AG20443 (cell line): ENCODE measurements around the gene SIPA1.
"Not testable (repeated sequence)": the region's sequence is repeated elsewhere in the genome, so short reads cannot be mapped to it uniquely, and the experiment has no call there.

Source experiments
- DNase-seq: peaks from one replicate; pipeline ENCODE4 v3.0.0; 2012; ENCODE audit warnings: low spot score, mixed read lengths

Gene SIPA1

DNA sequence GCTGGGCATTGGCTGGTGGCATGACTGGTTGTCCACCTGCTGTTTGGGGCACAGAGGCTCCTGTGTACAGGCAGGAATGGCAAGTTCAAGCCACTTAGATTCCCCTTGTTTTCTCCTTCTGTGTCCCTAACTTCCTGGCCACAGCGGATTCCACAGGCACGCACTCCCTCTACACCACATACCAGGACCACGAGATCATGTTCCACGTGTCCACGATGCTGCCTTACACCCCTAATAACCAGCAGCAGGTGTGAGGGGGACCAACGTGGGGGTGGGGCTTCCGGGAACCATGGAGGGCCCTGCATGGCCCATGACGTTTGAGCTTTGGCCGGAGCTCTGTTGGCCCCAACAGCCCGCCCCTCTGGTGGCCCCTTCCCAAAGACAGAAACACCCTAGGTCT lies 7.8 kb downstream of the SIPA1 start:
- no peak for DNase-seq

DNA sequence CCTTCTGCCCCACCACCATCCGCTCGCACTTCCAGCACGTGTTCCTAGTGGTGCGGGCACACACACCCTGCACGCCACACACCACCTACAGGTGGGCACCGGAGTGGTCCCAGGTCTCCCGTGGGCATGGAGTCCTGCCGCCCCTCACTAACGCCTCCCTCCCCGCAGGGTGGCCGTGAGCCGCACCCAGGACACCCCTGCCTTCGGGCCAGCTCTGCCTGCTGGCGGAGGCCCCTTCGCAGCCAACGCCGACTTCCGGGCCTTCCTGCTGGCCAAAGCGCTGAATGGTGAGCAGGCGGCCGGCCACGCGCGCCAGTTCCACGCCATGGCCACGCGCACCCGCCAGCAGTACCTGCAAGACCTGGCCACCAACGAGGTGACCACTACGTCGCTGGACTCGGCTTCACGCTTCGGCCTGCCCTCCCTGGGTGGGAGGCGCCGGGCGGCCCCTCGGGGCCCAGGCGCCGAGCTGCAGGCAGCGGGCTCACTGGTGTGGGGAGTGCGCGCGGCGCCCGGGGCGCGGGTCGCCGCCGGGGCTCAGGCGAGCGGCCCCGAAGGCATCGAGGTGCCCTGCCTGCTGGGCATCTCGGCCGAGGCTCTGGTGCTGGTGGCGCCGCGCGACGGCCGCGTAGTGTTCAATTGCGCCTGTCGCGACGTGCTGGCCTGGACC lies 8.5 kb downstream of the SIPA1 start:
- DNase-seq, result no peak

- peak; percentile 69 for DNase-seq
Observed at GRCh38 chr11:65646958-65647701, 9.2 kb downstream of the SIPA1 start.

DNA sequence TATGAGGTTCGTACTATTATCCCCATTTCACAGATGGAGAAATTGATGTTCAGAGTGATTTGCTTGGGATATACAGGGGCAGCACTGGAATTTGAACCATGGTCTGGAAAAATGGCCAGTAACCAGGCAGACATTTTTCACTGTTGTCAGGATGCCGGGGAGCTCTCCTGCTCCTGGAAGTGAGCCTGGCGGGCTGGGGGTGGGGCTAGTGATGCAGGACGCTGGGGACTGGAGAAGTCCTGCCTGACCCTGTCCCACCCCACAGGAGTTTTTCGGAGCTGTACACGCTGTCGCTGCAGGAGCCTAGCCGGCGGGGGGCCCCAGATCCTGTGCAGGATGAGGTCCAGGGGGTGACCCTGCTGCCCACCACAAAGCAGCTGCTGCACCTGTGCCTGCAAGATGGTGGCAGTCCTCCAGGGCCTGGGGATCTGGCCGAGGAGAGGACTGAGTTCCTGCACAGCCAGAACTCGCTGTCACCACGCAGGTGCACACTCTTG lies 11.1 kb downstream of the SIPA1 start:
- no peak for DNase-seq

DNA sequence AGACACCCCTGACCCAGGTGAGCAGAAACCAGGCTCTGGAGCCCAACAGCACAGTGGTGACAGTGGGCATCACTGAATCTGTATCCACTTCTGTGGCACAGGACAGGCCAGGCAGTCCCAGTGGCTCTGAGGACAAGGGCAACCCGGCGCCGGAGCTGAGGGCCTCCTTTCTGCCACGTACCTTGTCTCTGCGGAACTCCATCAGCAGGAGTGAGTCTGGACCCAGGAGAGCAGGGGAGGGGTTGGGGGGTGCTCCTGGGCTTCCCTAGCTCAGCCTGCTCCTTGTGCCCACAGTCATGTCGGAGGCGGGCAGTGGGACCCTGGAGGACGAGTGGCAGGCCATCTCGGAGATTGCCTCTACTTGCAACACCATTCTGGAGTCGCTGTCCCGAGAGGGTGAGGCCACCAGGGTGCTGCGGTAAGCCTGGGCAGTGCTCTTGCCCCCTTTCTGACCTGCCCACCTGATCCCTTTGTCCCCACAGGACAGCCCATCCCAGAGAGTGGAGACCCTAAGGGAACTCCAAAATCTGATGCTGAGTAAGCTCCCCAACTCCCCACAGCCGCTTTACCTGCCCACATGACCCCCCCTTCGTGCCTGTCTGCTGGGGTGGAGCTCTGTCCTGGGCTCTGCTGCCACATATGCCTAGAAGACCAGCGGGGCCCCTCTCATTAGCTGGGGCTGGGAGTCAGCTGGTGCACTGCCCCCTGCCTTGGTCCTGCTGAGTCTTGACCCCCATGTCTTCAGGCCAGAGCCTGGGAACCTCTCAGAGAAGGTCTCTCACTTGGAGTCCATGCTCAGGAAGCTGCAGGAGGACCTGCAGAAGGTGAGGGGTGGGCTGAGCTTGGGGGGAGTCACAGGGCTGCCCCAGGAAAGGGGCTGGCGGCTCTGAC lies 12.0 kb downstream of the SIPA1 start:
- DNase-seq, result no peak

DNA sequence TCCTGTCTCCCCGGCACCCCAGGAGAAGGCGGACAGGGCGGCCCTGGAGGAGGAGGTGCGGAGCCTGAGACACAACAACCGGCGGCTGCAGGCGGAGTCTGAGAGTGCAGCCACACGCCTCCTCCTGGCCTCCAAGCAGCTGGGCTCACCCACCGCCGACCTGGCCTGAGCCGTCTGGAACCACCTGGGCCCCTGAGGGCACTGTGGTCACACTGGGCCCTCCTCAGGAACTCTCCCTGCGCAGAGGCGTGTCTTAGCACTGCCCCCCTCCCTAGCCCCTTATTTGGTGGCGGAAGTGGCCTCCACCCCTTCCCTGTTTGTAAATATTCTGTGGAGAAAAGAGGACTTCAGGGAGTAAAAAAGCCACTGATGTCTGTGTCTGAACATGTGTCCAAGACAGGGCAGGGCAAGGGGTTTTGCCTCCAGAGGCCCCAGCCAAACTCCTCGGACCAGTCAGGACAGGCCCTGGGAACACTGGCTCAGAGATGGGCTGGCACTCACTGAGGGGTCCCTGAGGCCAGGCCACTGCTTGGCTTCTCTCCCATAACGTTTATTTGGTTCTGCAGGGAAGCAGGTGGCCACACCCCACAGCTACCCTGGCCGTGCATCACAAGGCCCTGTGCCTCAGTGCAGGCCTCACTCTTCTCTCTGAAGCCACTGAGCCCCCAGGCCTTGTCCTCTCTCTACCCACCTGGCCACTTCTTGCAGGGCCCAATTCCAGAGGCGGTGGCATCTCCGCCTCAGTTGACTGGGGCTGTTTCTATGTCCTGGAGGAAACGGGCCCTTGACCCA lies 12.8 kb downstream of the SIPA1 start:
- DNase-seq, result no peak

- DNase-seq, result no peak
Observed at GRCh38 chr11:65651339-65651588, 13.4 kb downstream of the SIPA1 start.

DNA sequence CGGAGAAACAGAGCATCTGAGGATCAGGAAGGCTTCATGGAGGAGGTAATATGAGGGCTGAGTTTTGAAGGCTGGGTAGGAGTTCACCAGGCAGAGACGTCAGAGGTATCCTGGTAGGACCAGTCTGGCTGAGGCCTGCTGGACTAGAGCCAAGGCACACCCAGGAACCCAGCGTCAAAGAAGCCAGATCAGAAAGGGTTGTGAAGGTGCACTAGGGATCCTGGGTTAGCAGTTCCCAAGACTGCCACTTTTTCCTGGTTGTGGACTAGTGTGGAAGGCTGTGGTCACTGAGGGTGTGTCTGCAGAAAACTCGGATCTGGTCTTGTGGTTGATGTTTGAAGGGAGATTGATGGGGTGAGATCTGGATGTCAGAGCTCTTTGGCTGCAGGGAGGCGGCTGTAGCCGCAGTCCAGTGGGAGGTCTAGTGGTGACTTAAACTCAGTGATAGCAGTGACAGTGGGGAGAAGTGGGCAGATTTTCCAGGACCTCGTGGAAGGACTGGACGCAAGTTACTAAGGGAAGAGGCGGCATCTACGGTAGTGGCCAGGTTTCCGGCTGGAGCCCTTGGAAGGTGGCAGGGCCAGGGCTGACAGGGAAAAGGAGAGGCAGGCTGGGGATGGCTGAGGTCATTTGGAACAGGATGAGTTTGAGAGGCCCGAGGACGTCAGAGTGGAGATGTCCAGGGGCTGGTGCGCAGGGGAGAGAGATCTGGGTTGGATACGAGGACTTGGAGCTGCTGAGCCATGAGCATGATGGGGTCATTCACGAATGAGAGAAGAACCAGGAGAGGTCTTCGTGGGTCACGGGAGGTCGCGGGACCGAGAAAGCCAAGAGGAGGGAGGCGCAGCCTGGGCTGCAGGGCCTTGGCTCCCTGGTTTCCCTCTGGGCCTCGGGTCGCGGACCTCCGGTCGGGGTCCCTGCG lies 13.9 kb downstream of the SIPA1 start:
- peak; percentile 36 for DNase-seq

GRCh38 chr11:65652511-65653228 lies 14.8 kb downstream of the SIPA1 start:
- peak; percentile 100 for DNase-seq

DNA sequence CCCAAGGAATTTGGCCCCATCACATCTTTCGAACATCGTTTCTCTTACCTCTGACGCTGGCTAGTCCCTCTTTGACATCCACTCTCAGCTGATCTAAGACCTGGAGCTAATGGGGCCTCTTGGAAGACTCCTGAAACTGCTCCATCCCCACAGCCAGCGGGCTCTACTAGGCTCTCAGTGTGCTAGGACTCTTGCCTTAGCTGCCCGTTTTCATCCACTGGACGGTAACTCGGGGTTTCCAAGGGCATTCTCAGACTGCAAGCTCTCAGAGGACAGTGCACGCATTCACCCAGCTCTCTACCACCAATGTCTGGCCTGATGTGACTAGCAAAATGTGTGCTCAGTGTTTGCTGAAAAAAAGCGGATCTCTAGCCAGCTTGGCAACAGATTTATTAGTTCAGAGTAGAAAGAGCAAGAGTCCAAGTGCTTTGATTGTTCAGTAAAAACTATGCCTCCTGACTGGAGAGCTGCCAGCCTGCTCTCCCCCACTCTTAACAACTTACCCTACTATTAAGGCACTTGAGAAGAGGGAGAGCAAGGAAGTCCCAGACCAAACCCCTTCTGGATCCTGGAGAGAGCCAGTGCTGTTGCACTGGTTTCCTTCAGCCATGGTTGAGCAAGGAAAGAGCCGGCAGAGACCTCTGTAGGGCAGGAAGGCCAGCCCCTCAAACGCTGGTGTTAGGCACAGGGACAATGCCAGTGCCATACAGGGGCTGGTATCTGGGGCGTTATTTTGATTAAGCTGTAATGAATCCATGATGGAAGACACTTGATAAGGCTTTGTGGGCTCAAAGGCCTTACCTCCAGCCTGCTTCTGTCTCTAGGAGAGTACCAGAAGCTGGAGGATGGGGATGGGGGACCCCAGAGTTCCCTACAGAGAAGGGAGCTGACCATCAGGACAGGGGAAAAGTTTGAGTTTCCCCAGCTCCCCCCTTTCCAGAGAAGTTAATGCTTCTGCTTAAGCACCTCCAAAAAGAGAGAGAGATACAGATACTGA lies 15.6 kb downstream of the SIPA1 start:
- DNase-seq, result no peak

GRCh38 chr11:65654375-65655349 lies 16.8 kb downstream of the SIPA1 start:
- DNase-seq, result no peak

DNA sequence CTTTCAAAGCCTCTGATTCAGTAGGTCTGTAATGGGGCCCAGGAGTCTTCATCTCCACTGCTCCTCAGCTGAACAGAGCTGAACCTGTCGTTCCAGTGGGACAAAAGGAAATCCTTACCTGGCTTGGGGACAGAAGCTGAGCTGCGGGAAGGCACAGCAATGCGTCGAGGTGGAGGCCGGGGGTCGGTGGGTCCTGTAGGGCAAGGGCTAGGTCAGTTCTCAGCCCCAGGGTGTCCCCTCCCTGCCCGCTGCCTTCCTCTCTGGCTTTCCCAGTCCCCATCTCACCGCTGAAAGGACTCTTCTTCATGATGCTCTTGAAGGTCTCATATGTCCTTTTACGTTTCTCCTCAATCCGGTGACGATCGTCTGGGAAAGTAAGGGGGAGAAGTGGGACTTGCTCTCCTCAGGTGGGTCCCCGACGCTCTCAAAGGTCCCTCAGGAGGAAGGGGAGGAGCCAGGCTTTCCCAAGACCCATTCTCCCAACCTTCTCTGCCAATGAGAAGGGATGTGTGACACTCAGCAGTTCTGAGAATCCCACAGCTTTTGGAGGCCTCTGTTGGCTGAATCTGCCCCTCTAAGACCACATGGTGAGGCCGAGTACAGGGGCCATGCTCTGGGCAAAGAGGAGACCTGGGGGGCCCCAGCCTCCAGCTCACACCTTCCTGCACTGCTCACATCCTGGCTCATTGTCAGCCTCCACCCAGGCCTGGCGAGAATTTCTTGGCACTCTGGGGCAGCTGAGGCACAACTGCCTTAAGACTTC lies 17.9 kb downstream of the SIPA1 start:
- DNase-seq, result no peak

GRCh38 chr11:65657426-65657825 lies 19.5 kb downstream of the SIPA1 start:
- no peak for DNase-seq

DNA sequence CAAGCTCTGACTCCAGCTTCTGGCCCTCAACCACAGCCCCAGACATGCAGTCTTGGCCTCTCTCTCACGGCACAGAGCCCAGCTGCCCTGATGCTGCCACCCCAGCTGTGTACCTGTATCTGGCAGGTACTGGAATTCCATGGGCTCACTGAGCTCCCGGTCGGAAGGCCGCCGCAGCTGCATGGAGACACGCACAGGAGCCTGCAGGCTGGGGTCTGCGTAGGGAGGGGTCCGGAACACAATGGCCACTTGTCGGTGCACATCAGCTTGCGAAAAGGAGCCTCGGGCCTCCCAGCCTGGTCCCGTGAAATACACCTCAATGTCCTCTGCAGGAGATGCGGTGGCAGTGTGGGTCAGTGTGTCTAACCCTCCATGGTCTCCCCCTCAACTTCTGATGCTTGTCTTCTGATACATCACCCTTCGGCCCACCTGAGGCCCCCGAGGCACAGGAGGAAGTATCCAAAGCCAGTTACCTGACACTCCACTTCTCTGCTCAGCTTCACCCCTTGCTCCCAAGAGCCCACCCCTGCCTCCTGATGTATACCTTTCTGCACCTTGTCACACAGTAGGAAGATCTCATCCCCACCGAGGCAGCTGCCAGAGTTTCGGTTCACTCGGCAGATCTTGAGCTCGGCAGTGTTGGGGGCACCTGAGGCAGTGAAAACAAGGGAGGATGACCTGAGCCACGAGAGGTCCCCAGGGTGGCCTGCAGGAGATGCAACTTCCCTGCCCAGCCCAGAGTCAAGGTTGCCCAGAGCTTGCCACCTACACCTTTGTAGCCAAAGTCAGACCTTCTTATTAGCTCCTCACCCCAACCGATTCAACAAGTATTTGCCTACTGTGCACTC lies 20.5 kb downstream of the SIPA1 start:
- DNase-seq, result no peak

GRCh38 chr11:65660038-65660437 lies 22.1 kb downstream of the SIPA1 start:
- DNase-seq, result no peak

DNA sequence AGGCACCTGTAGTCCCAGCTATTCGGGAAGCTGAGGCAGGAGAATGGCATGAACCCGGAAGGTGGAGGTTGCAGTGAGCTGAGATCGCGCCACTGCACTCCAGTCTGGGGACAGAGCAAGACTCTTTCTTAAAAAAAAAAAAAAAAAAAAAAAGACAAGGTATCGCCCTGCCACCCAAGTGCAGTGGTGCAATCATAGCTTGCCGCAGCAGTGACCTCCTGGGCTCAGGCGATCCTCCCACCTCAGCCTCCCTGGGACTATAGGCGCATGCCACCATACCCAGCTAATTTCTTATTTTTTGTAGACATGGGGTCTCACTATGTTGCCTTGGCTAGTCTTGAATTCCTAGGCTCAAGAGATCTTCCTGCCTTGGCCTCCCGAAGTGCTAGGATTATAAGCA lies 23.0 kb downstream of the SIPA1 start:
- not testable (repeated sequence) for DNase-seq
